IMR-90 (cell line): Measurements from ENCODE around the gene AMACR. TPM values are rescaled to one million over a fixed set of nuclear protein-coding genes. Genes with fewer than 3 reads are reported as not detected.

ENCODE experiments used
- ATAC-seq: fragments of 200-7000 bp; cut with Tn5 transposase; 2 replicates; pipeline ENCODE4 v1.9.1; 2020; ENCODE audit warnings: low read depth, mild to moderate bottlenecking, moderate library complexity
- BruUV-seq: library from RNA; stranded (reverse); fragments of 400-500 nt; replicated peaks from 2 replicates; lab custom pipeline; 2021; lab: Mats Ljungman, UMichigan
- CTCF ChIA-PET: fragments of 300-600 bp; formaldehyde crosslinking; extraction: SDS; loops from one replicate; lab custom pipeline; 2021; ENCODE audit warnings: antibody characterized with exemption; lab: Yijun Ruan, JAX
- POLR2A ChIA-PET: fragments of 300-600 bp; sonication (Branson Sonifier 250); formaldehyde crosslinking; loops from one replicate; lab custom pipeline; 2022; ENCODE audit warnings: antibody characterized with exemption; ENCODE audit not compliant: unreplicated experiment; lab: Charles Lee
- DNase-seq: peaks from one replicate; pipeline ENCODE4 v3.0.0; 2013
- H2AFZ ChIP-seq: replicated peaks from 2 replicates; pipeline ENCODE3; 2013; ENCODE audit warnings: low read length, mild to moderate bottlenecking; ENCODE audit not compliant: poor library complexity
- H2AK5ac ChIP-seq: 2 replicates; pipeline ENCODE4 v1.6.1; 2013; ENCODE audit warnings: low read depth, low read length, inconsistent platforms
- H2AK9ac ChIP-seq: replicated peaks from 2 replicates; pipeline ENCODE3; 2013; ENCODE audit warnings: mild to moderate bottlenecking, low read depth, low read length, moderate library complexity; ENCODE audit not compliant: poor library complexity
- H2BK120ac ChIP-seq: 2 replicates; pipeline ENCODE4 v1.6.1; 2013; ENCODE audit warnings: low read depth, low read length, inconsistent platforms
- H2BK15ac ChIP-seq: 3 replicates; pipeline ENCODE4 v1.6.1; 2013; ENCODE audit warnings: low read depth, low read length, inconsistent platforms
- H2BK20ac ChIP-seq: 2 replicates; pipeline ENCODE4 v1.6.1; 2013; ENCODE audit warnings: low read depth, mild to moderate bottlenecking, inconsistent platforms, low read length, moderate library complexity
- H2BK5ac ChIP-seq: 2 replicates; pipeline ENCODE4 v1.6.1; 2013; ENCODE audit warnings: mild to moderate bottlenecking, low read depth, low read length, inconsistent platforms; ENCODE audit not compliant: poor library complexity, severe bottlenecking
- H3K14ac ChIP-seq: replicated peaks from 2 replicates; pipeline ENCODE4 v1.6.1; 2013; ENCODE audit warnings: low read depth, low read length, inconsistent platforms
- H3K18ac ChIP-seq: 2 replicates; pipeline ENCODE4 v1.6.1; 2013; ENCODE audit warnings: low read depth, low read length, control low read depth
- H3K23ac ChIP-seq: 2 replicates; pipeline ENCODE4 v1.6.1; 2013; ENCODE audit warnings: low read depth, low read length, inconsistent platforms
- H3K27ac ChIP-seq: 2 replicates; pipeline ENCODE4 v1.5.1; 2013; ENCODE audit warnings: mild to moderate bottlenecking, control low read depth, low read length; ENCODE audit not compliant: insufficient read depth
- H3K27me3 ChIP-seq: 2 replicates; pipeline ENCODE4 v1.6.1; 2013; ENCODE audit warnings: low read length; ENCODE audit not compliant: control insufficient read depth, insufficient read depth
- H3K36me3 ChIP-seq: 2 replicates; pipeline ENCODE4 v1.6.1; 2013; ENCODE audit warnings: low read length, mixed read lengths; ENCODE audit not compliant: control insufficient read depth, insufficient read depth
- H3K4ac ChIP-seq: 2 replicates; pipeline ENCODE4 v1.6.1; 2013; ENCODE audit warnings: low read depth, low read length, inconsistent platforms
- H3K4me1 ChIP-seq: 2 replicates; pipeline ENCODE4 v1.6.1; 2013; ENCODE audit warnings: low read length, mixed read lengths; ENCODE audit not compliant: control insufficient read depth, insufficient read depth
- H3K4me2 ChIP-seq: 2 replicates; pipeline ENCODE4 v1.6.1; 2013; ENCODE audit warnings: low read depth, mild to moderate bottlenecking, control low read depth, low read length, moderate library complexity
- H3K4me3 ChIP-seq: 2 replicates; pipeline ENCODE4 v1.5.1; 2013; ENCODE audit warnings: low read depth, mild to moderate bottlenecking, control low read depth, low read length, moderate library complexity; ENCODE audit not compliant: insufficient read depth
- H3K56ac ChIP-seq: 2 replicates; pipeline ENCODE4 v1.6.1; 2013; ENCODE audit warnings: low read length, inconsistent platforms; ENCODE audit not compliant: insufficient read depth; ENCODE audit errors: extremely low read depth
- H3K79me1 ChIP-seq, 2 experiments: 2 replicates each; pipeline ENCODE4 v1.6.1; 2013; ENCODE audit warnings: low read length in 2 of 2, inconsistent platforms in 1 of 2, low read depth in 1 of 2
- H3K9ac ChIP-seq: 2 replicates; pipeline ENCODE4 v1.6.1; 2013; ENCODE audit warnings: low read depth, low read length, control low read depth
- H3K9me1 ChIP-seq: 2 replicates; pipeline ENCODE4 v1.6.1; 2013; ENCODE audit warnings: low read length, inconsistent platforms; ENCODE audit not compliant: insufficient read depth
- H3K9me3 ChIP-seq: 2 replicates; pipeline ENCODE4 v1.6.1; 2013; ENCODE audit warnings: low read length; ENCODE audit not compliant: control insufficient read depth, insufficient read depth
- H4K20me1 ChIP-seq: 2 replicates; pipeline ENCODE4 v1.6.1; 2013; ENCODE audit warnings: low read length, inconsistent platforms; ENCODE audit not compliant: insufficient read depth
- H4K5ac ChIP-seq: 2 replicates; pipeline ENCODE4 v1.6.1; 2013; ENCODE audit warnings: mild to moderate bottlenecking, low read depth, low read length, control low read depth
- H4K8ac ChIP-seq, 2 experiments: 2 replicates each; pipeline ENCODE4 v1.6.1; 2013; ENCODE audit warnings: low read depth in 2 of 2, low read length in 2 of 2, control low read depth in 1 of 2, inconsistent platforms in 1 of 2
- H4K91ac ChIP-seq: 2 replicates; pipeline ENCODE4 v1.6.1; 2013; ENCODE audit warnings: low read depth, low read length, inconsistent platforms; ENCODE audit not compliant: insufficient read depth
- CHD1 ChIP-seq: IDR thresholded peaks from 2 replicates; pipeline ENCODE4 v1.6.1; 2012; ENCODE audit warnings: low read depth, low read length, improper control_type of control experiment
- NFE2L2 ChIP-seq: fragments of 150-350 bp; IDR thresholded peaks from 2 replicates; pipeline ENCODE4 v1.6.1; 2016; ENCODE audit warnings: low read depth, mild to moderate bottlenecking, low read length
- WGBS, 2 experiments: methylation state at CpG; one replicate each; pipeline versions ENCODE4 v1.1.5 to v1.1.7; 2013; ENCODE audit warnings: missing lambda C conversion rate in 2 of 2; ENCODE audit not compliant: insufficient read length in 1 of 2; ENCODE audit errors: extremely low coverage in 2 of 2; 5-methylcytosine and 5-hydroxymethylcytosine counted together
- dilution Hi-C: fragments of 300-500 bp; cut with HindIII; formaldehyde crosslinking; loops from one replicate; pipeline ENCODE4 v1.14.3; 2018; ENCODE audit warnings: low sequenced_read_pairs; ENCODE audit not compliant: unreplicated experiment
- in situ Hi-C: fragments of 300-500 bp; cut with MboI; formaldehyde crosslinking; loops from 3 replicates; pipeline ENCODE4 v1.14.3; 2019; ENCODE audit warnings: low sequenced_read_pairs, inconsistent platforms, mixed read lengths
- intact Hi-C: fragments of 100-400 bp; cut with micrococcal nuclease; formaldehyde crosslinking; loops from 2 replicates; pipeline ENCODE4 v1.10.0; 2022
- polyA plus RNA-seq, 3 experiments: library from polyadenylated mRNA; depleted of rRNA; stranded (reverse); fragments of >200 nt; gene quantifications; 2 replicates each; pipeline ENCODE4 v1.2.3, GENCODE V29; 2012; ENCODE audit warnings: low replicate concordance in 1 of 3
- total RNA-seq: library from RNA; depleted of rRNA; stranded (reverse); fragments of >200 nt; gene quantifications from 2 replicates; pipeline ENCODE4 v1.2.3, GENCODE V29; 2012
- TF ChIP-seq, protein P1 (sequence below): fragments of 150-350 bp; IDR thresholded peaks from 2 replicates; pipeline ENCODE4 v1.6.1; 2016; ENCODE audit warnings: low read depth, mild to moderate bottlenecking, low read length, moderate library complexity, borderline replicate concordance
- TF ChIP-seq, protein P2 (sequence below): conservative IDR thresholded peaks from 2 replicates; pipeline ENCODE4 v1.5.1; 2012; ENCODE audit warnings: mild to moderate bottlenecking, low read depth, low read length, improper control_type of control experiment

AMACR gene
- total and polyA plus RNA-seq, 2 of the 4 experiments (the other 2 are of a cell fraction): 8.2 to 12.9 TPM

DNA sequence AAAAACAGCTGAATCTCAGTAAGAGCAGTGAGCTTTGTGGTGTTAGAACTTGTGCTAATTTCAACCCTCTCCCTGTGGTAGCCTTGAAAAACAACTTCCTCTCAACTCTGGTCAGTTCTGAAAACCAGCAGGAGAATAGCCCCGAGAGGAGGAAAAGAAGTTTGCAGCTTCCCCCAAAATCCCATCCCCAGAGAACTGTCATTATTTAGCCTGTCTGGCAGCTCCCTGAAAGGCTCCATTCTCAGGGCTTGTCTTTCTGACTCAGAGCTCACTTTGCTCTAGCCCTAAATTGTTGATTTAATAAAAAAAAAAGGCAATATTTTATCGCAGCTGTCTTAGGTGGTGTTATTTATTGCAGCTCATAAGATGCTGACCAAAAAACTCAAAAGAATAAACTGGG is 12.0 kb downstream of the AMACR start:
- no peak overlapping the region for H3K4me2 ChIP-seq
- H2BK20ac ChIP-seq: no peak overlapping the region
- ATAC-seq: no peak
- in situ Hi-C loops: loop anchor here (5.0 to 25.0 kb wide), 2 partner anchors 466 to 891 kb away; no protein-coding TSS in a partner anchor
- H2AK5ac ChIP-seq: no peak overlapping the region
- no peak overlapping the region for H4K8ac ChIP-seq
- intact Hi-C loops: no loop called here
- DNase-seq: no peak
- no peak overlapping the region for H3K4me3 ChIP-seq
- dilution Hi-C loops: no loop called here
- H3K18ac ChIP-seq: no peak overlapping the region
- no peak overlapping the region for H2AK9ac ChIP-seq
- H4K20me1 ChIP-seq: no peaks in the 10 kb centered on the region
- no peaks in the 10 kb centered on the region for H3K27me3 ChIP-seq
- no TSS peak for BruUV-seq
- peaks cover under 1% of the 10 kb centered on the region; the same call in 1 of the 2 replicates for H3K4me1 ChIP-seq
- H3K23ac ChIP-seq: no peak overlapping the region
- no peaks in the 10 kb centered on the region for H3K9me3 ChIP-seq
- H3K14ac ChIP-seq: no peak overlapping the region
- H2BK120ac ChIP-seq: no peak overlapping the region
- no peak overlapping the region for H4K91ac ChIP-seq
- WGBS, 2 experiments: no CpG with 5 or more reads among the region's 2 CpGs
- H3K9me1 ChIP-seq: peaks cover 3% of the 10 kb centered on the region; the same call in 1 of the 2 replicates
- H3K4ac ChIP-seq: no peak overlapping the region
- H2BK5ac ChIP-seq: no peak overlapping the region
- H3K36me3 ChIP-seq: peaks cover 1% of the 10 kb centered on the region; the same call in 1 of the 2 replicates
- H2BK15ac ChIP-seq: no peak overlapping the region
- H2AFZ ChIP-seq: no peak overlapping the region
- H3K9ac ChIP-seq: no peak overlapping the region
- POLR2A ChIA-PET: interaction anchor here (0.6 kb wide), 1 partner anchor 15 kb away, joined by 4 read pairs; no protein-coding TSS in a partner anchor
- TF ChIP-seq CHD1 (no peak), NFE2L2 (no peak)
- TF ChIP-seq, protein P1, sequence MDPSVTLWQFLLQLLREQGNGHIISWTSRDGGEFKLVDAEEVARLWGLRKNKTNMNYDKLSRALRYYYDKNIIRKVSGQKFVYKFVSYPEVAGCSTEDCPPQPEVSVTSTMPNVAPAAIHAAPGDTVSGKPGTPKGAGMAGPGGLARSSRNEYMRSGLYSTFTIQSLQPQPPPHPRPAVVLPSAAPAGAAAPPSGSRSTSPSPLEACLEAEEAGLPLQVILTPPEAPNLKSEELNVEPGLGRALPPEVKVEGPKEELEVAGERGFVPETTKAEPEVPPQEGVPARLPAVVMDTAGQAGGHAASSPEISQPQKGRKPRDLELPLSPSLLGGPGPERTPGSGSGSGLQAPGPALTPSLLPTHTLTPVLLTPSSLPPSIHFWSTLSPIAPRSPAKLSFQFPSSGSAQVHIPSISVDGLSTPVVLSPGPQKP: no peak
- TF ChIP-seq, protein P2, sequence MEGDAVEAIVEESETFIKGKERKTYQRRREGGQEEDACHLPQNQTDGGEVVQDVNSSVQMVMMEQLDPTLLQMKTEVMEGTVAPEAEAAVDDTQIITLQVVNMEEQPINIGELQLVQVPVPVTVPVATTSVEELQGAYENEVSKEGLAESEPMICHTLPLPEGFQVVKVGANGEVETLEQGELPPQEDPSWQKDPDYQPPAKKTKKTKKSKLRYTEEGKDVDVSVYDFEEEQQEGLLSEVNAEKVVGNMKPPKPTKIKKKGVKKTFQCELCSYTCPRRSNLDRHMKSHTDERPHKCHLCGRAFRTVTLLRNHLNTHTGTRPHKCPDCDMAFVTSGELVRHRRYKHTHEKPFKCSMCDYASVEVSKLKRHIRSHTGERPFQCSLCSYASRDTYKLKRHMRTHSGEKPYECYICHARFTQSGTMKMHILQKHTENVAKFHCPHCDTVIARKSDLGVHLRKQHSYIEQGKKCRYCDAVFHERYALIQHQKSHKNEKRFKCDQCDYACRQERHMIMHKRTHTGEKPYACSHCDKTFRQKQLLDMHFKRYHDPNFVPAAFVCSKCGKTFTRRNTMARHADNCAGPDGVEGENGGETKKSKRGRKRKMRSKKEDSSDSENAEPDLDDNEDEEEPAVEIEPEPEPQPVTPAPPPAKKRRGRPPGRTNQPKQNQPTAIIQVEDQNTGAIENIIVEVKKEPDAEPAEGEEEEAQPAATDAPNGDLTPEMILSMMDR: no peak
- no peak overlapping the region for H3K56ac ChIP-seq
- no peak overlapping the region for H4K5ac ChIP-seq
- CTCF ChIA-PET: interaction anchor here (0.7 to 2.7 kb wide), 3 partner anchors 10 to 464 kb away, joined by 4 to 7 read pairs (median 7); no protein-coding TSS in a partner anchor
- 0 out of 4 replicates have a peak, but pooled peaks cover 0 to 4% of the 10 kb centered on the region in 2 experiments for H3K79me1 ChIP-seq
- H3K27ac ChIP-seq: no peak overlapping the region
